HCT116 (cell line): ENCODE data around the gene THOC1. TPM values are rescaled to one million over a fixed set of nuclear protein-coding genes. Genes with fewer than 3 reads are reported as not detected.

Experiments
- ATAC-seq: fragments of 200-7000 bp; cut with Tn5 transposase; 2 replicates; pipeline ENCODE4 v1.9.1; 2020; ENCODE audit warnings: mild to moderate bottlenecking, moderate library complexity
- BruUV-seq: library from RNA; stranded (reverse); fragments of 400-500 nt; replicated peaks from 2 replicates; lab custom pipeline; 2021; lab: Mats Ljungman, UMichigan
- CTCF ChIA-PET: fragments of 300-600 bp; sonication (Branson Sonifier 250); formaldehyde crosslinking; loops from one replicate; lab custom pipeline; 2021; ENCODE audit warnings: antibody characterized with exemption; lab: Charles Lee
- POLR2A ChIA-PET: fragments of 300-600, 350-600 bp; sonication (Branson Sonifier 250); formaldehyde crosslinking; loops from one replicate; lab custom pipeline; 2021; ENCODE audit warnings: antibody characterized with exemption; lab: Charles Lee
- RAD21 ChIA-PET, 2 experiments: fragments of 300-600 bp; sonication (Branson Sonifier 250); formaldehyde crosslinking; loops; one replicate each; lab custom pipeline; 2023; ENCODE audit warnings: low total read pairs in 2 of 2; ENCODE audit not compliant: uncharacterized antibody in 2 of 2, unreplicated experiment in 2 of 2, low non-redundant PET in 1 of 2; lab: Charles Lee
- DNase-seq: peaks from one replicate; pipeline ENCODE4 v3.0.0-alpha.2; 2010; ENCODE audit warnings: low read depth, low spot score
- H2AFZ ChIP-seq: fragments of 200-600 bp; shearing (Covaris generic), sonication (generic); 2 replicates; pipeline ENCODE4 v1.6.1; 2017; ENCODE audit warnings: low read depth, mixed run types, mixed read lengths, antibody characterized with exemption, low read length; ENCODE audit not compliant: poor library complexity, severe bottlenecking
- H3K27ac ChIP-seq: 2 replicates; pipeline ENCODE4 v1.5.1; 2012; ENCODE audit warnings: low read depth, low read length
- H3K27me3 ChIP-seq: fragments of 200-600 bp; sonication (generic); 2 replicates; pipeline ENCODE4 v1.6.1; 2016; ENCODE audit warnings: mixed run types, low read length, mixed read lengths; ENCODE audit not compliant: insufficient read depth
- H3K36me3 ChIP-seq, 2 experiments: fragments of 200-500 bp in 1 of 2; fragments of 200-600 bp in 1 of 2; sonication (Bioruptor generic) in 1 of 2; sonication (generic) in 1 of 2; 2 replicates each; pipeline versions ENCODE4 v1.5.1 to v1.6.1; 2014 to 2016; ENCODE audit warnings: low read length in 2 of 2, inconsistent platforms in 1 of 2, mixed read lengths in 1 of 2, mixed run types in 1 of 2; ENCODE audit not compliant: insufficient read depth in 2 of 2, control insufficient read depth in 1 of 2
- H3K4me1 ChIP-seq, 2 experiments: fragments of 200-600 bp in 1 of 2; sonication (generic) in 1 of 2; 2 replicates each; pipeline versions ENCODE4 v1.5.1 to v1.6.1; 2012 to 2017; ENCODE audit warnings: low read length in 2 of 2, inconsistent platforms in 1 of 2, mild to moderate bottlenecking in 1 of 2, mixed read lengths in 1 of 2, mixed run types in 1 of 2, moderate library complexity in 1 of 2; ENCODE audit not compliant: insufficient read depth in 2 of 2, control insufficient read depth in 1 of 2
- H3K4me2 ChIP-seq: fragments of 200-600 bp; sonication (generic); 2 replicates; pipeline ENCODE4 v1.6.1; 2017; ENCODE audit warnings: mixed run types, low read length, mixed read lengths
- H3K4me3 ChIP-seq, 2 experiments: fragments of 200-600 bp in 1 of 2; sonication (generic) in 1 of 2; replicated peaks in 1 of 2; 2 replicates each; pipeline ENCODE4 v1.5.1; 2011 to 2016; ENCODE audit warnings: low read length in 2 of 2, control low read depth in 1 of 2, low read depth in 1 of 2, mild to moderate bottlenecking in 1 of 2, mixed read lengths in 1 of 2, mixed run types in 1 of 2
- H3K79me2 ChIP-seq: fragments of 200-600 bp; sonication (generic); 2 replicates; pipeline ENCODE4 v1.6.1; 2017; ENCODE audit warnings: mild to moderate bottlenecking, mixed run types, low read length, moderate library complexity, mixed read lengths; ENCODE audit not compliant: insufficient read depth
- H3K9ac ChIP-seq: fragments of 200-600 bp; sonication (generic); 2 replicates; pipeline ENCODE4 v1.6.1; 2016; ENCODE audit warnings: low read length, mixed read lengths
- H3K9me2 ChIP-seq: fragments of 200-600 bp; sonication (generic), shearing (Covaris generic); 2 replicates; pipeline ENCODE4 v1.6.1; 2017; ENCODE audit warnings: mixed run types, mild to moderate bottlenecking, moderate library complexity; ENCODE audit not compliant: insufficient read depth
- H3K9me3 ChIP-seq, 2 experiments: fragments of 200-500 bp in 1 of 2; fragments of 200-600 bp in 1 of 2; sonication (Bioruptor generic) in 1 of 2; sonication (generic) in 1 of 2; 2 replicates each; pipeline ENCODE4 v1.6.1; 2014 to 2017; ENCODE audit warnings: low read length in 2 of 2, mixed read lengths in 2 of 2, inconsistent platforms in 1 of 2, low read depth in 1 of 2, mild to moderate bottlenecking in 1 of 2, mixed run types in 1 of 2, moderate library complexity in 1 of 2; ENCODE audit not compliant: control insufficient read depth in 1 of 2, insufficient read depth in 1 of 2
- H4K20me1 ChIP-seq: fragments of 200-600 bp; sonication (generic), shearing (Covaris generic); 2 replicates; pipeline ENCODE4 v1.6.1; 2017; ENCODE audit warnings: mixed run types, mild to moderate bottlenecking, moderate library complexity; ENCODE audit not compliant: insufficient read depth
- CBX3 ChIP-seq: IDR thresholded peaks from 2 replicates; pipeline ENCODE4 v1.6.1; 2012; ENCODE audit warnings: low read depth
- CEBPB ChIP-seq: IDR thresholded peaks from 2 replicates; pipeline ENCODE4 v1.6.1; 2012; ENCODE audit warnings: low read depth
- EZH2phosphoT487 ChIP-seq: fragments of 200-600 bp; IDR thresholded peaks from 2 replicates; pipeline ENCODE4 v1.6.1; 2018; ENCODE audit warnings: antibody characterized with exemption, borderline replicate concordance
- FOSL1 ChIP-seq: IDR thresholded peaks from 2 replicates; pipeline ENCODE4 v1.6.1; 2012; ENCODE audit warnings: low read depth
- POLR2A ChIP-seq: IDR thresholded peaks from 2 replicates; pipeline ENCODE4 v1.7.0; 2011; ENCODE audit warnings: borderline replicate concordance; ENCODE audit not compliant: insufficient read depth, insufficient read length; ENCODE audit errors: extremely low read depth
- POLR2AphosphoS5 ChIP-seq: IDR thresholded peaks from 2 replicates; pipeline ENCODE4 v1.6.1; 2011; ENCODE audit warnings: mild to moderate bottlenecking, low read depth, low read length, moderate library complexity
- SP1 ChIP-seq: IDR thresholded peaks from 2 replicates; pipeline ENCODE4 v1.6.1; 2012; ENCODE audit warnings: low read depth
- TCF7L2 ChIP-seq: IDR thresholded peaks from 2 replicates; pipeline ENCODE4 v1.7.0; 2011; ENCODE audit warnings: borderline replicate concordance, inconsistent platforms; ENCODE audit not compliant: insufficient read depth, insufficient read length; ENCODE audit errors: extremely low read depth
- YY1 ChIP-seq: IDR thresholded peaks from 2 replicates; pipeline ENCODE4 v1.6.1; 2011; ENCODE audit warnings: low read length, low read depth, moderate library complexity, mild to moderate bottlenecking; ENCODE audit not compliant: insufficient replicate concordance; ENCODE audit errors: extremely low read depth
- ZFX ChIP-seq: fragments of 450-650 bp; IDR thresholded peaks from 2 replicates; pipeline ENCODE4 v1.6.1; 2017
- ZNF274 ChIP-seq: fragments of 200-500 bp; sonication (Bioruptor generic); IDR thresholded peaks from 2 replicates; pipeline ENCODE4 v1.6.1; 2014; ENCODE audit warnings: mild to moderate bottlenecking, low read depth, low read length, inconsistent platforms
- intact Hi-C: fragments of 100-400 bp; cut with micrococcal nuclease; formaldehyde crosslinking; loops from 2 replicates; pipeline ENCODE4 v1.10.0; 2022
- total RNA-seq: library from RNA; stranded (reverse); gene quantifications from one replicate; pipeline ENCODE4 v1.2.1, GENCODE V29; 2021; ENCODE audit not compliant: unreplicated experiment
- TF ChIP-seq, protein P1 (sequence below): IDR thresholded peaks from 2 replicates; pipeline ENCODE4 v1.6.1; 2012
- TF ChIP-seq, protein P2 (sequence below): IDR thresholded peaks from 2 replicates; pipeline ENCODE4 v1.6.1; 2012
- TF ChIP-seq, protein P3 (sequence below): IDR thresholded peaks from 2 replicates; pipeline ENCODE4 v1.6.1; 2012; ENCODE audit warnings: low read depth
- TF ChIP-seq, protein P4 (sequence below): IDR thresholded peaks from 2 replicates; pipeline ENCODE4 v1.6.1; 2011; ENCODE audit warnings: mild to moderate bottlenecking, low read length, moderate library complexity; ENCODE audit not compliant: insufficient replicate concordance; ENCODE audit errors: extremely low read depth

The THOC1 gene
- total RNA-seq, 1 experiment from 2014 or later, result 26.0 TPM

DNA sequence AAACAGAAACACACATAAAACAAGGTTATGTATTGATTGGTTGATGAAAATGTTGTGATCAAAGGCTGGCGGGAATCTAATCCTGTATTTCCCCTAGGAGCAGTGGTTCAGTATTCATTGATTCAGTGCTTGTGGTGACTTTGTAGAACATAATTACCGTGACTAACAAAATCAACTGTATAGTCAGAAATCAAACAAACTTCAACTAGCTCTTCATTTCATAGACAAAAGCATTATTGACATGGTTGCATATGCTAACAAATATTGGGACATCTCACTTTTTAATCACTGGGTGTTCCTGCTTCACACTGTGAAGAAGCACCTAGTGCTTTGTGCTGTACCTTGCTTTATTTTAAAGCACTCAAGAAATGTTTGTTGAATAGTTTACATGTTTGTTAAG lies 68.1 kb downstream of the THOC1 start:
- BruUV-seq, result no TSS peak
- H3K4me3 ChIP-seq, result no peak overlapping the region
- ATAC-seq (no peak), DNase-seq (no peak)
- H3K79me2 ChIP-seq, result peaks cover 28% of the 10 kb centered on the region
- ChIA-PET CTCF (no interaction called here), RAD21 (no interaction called here), POLR2A (no interaction called here)
- no peak overlapping the region for H3K4me2 ChIP-seq
- no peak overlapping the region for H2AFZ ChIP-seq
- H3K9me2 ChIP-seq, result no peaks in the 10 kb centered on the region
- H3K9me3 ChIP-seq, result no peaks in the 10 kb centered on the region
- no peak overlapping the region for H3K27ac ChIP-seq
- TF ChIP-seq ZNF274, result no peak
- TF ChIP-seq, protein P1, sequence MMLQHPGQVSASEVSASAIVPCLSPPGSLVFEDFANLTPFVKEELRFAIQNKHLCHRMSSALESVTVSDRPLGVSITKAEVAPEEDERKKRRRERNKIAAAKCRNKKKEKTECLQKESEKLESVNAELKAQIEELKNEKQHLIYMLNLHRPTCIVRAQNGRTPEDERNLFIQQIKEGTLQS, result no peak
- TF ChIP-seq, protein P2, sequence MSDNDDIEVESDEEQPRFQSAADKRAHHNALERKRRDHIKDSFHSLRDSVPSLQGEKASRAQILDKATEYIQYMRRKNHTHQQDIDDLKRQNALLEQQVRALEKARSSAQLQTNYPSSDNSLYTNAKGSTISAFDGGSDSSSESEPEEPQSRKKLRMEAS, result no peak
- no peak for TF ChIP-seq POLR2A
- TF ChIP-seq, protein P3, sequence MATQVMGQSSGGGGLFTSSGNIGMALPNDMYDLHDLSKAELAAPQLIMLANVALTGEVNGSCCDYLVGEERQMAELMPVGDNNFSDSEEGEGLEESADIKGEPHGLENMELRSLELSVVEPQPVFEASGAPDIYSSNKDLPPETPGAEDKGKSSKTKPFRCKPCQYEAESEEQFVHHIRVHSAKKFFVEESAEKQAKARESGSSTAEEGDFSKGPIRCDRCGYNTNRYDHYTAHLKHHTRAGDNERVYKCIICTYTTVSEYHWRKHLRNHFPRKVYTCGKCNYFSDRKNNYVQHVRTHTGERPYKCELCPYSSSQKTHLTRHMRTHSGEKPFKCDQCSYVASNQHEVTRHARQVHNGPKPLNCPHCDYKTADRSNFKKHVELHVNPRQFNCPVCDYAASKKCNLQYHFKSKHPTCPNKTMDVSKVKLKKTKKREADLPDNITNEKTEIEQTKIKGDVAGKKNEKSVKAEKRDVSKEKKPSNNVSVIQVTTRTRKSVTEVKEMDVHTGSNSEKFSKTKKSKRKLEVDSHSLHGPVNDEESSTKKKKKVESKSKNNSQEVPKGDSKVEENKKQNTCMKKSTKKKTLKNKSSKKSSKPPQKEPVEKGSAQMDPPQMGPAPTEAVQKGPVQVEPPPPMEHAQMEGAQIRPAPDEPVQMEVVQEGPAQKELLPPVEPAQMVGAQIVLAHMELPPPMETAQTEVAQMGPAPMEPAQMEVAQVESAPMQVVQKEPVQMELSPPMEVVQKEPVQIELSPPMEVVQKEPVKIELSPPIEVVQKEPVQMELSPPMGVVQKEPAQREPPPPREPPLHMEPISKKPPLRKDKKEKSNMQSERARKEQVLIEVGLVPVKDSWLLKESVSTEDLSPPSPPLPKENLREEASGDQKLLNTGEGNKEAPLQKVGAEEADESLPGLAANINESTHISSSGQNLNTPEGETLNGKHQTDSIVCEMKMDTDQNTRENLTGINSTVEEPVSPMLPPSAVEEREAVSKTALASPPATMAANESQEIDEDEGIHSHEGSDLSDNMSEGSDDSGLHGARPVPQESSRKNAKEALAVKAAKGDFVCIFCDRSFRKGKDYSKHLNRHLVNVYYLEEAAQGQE, result no peak
- TF ChIP-seq EZH2phosphoT487, result no peak
- TF ChIP-seq CBX3, result no peak
- TF ChIP-seq YY1, result no peak
- TF ChIP-seq CEBPB, result no peak
- no peak for TF ChIP-seq POLR2AphosphoS5
- TF ChIP-seq FOSL1, result no peak
- no peak for TF ChIP-seq ZFX
- TF ChIP-seq, protein P4, sequence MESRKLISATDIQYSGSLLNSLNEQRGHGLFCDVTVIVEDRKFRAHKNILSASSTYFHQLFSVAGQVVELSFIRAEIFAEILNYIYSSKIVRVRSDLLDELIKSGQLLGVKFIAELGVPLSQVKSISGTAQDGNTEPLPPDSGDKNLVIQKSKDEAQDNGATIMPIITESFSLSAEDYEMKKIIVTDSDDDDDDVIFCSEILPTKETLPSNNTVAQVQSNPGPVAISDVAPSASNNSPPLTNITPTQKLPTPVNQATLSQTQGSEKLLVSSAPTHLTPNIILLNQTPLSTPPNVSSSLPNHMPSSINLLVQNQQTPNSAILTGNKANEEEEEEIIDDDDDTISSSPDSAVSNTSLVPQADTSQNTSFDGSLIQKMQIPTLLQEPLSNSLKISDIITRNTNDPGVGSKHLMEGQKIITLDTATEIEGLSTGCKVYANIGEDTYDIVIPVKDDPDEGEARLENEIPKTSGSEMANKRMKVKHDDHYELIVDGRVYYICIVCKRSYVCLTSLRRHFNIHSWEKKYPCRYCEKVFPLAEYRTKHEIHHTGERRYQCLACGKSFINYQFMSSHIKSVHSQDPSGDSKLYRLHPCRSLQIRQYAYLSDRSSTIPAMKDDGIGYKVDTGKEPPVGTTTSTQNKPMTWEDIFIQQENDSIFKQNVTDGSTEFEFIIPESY, result no peak
- no peak for TF ChIP-seq TCF7L2
- no peak for TF ChIP-seq SP1
- intact Hi-C loops, result no loop called here
- no peak overlapping the region for H3K9ac ChIP-seq
- H3K27me3 ChIP-seq, result no peaks in the 10 kb centered on the region
- H4K20me1 ChIP-seq, result no peaks in the 10 kb centered on the region
- H3K4me1 ChIP-seq, result no peaks in the 10 kb centered on the region
- H3K36me3 ChIP-seq, result peaks cover 0 to 7% of the 10 kb centered on the region in 2 experiments; a peak in 2 of 4 replicates
